MV-4-11 (cell line): ENCODE data around the gene KIF26A.

Experiments used
- DNase-seq: peaks from one replicate; lab custom pipeline; 2025; lab: John Stamatoyannopoulos, UW

Gene KIF26A

DNA sequence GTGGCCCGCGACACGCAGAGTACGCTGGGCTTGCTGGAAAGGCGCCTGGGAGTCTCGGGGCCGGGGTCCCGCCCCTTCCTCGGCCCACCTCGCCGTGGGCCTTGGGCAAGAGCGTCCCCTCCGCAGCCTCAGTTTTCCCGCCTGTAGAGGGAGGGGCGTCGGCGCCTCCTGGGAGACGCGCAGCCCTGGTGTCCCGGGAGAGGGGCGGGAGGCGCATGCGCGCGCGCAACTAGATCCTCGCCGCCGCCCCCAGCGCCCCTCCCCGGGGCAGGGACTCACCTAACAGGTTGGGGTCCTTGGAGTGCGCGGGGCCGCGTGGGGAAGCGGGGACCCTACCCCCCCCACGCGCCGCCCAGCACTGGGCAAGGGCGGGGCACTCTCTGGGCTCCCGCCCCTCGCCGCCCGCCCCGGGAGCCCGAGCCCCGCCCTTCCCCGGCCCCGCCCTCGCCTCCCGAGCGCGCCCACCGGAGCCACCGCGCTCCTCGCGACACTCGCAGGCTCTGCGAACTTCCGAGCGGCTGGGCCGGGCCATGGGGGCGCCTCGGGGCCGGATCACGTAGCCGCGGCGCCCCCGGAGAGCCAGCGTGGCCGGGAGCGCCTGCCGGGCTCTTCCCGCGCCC lies at the start of gene KIF26A:
Gene KIF26A (plus strand): TSS at position 490 of the 620 bp plus-strand sequence. CDS start 136 bp downstream, outside the sequence.
- DNase-seq: no peak

DNA sequence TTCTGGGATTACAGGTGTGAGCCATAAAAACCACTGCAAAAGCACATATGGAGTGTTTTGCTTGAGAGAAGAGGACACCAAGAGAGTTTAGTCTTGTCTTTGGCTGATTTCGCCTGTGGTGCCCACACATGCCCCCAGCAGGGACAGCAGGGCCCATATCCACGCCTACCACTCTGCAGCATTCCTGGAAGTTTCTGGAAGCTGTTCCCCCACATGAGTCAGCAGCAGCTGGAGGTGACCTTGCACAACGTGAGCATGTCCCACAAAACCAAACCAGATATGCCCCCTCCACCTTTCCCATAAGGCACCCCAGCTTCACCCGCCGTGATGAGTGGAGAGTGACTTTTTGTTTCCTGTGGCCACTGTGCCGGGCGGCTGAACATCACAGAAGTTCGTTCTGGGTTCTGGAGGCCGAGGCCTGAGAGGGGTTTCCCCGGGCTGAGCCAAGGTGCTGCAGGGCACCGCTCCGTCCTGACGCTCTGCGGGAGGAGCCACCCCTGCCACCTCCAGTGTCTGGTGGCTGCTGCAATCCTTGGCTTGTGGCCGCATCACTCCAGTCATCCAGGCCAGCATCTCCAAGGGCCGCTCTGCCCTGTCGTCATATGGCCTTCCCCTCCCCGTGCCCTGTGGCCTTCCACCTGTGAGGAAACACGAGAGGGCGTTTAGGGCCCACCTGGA lies 48.2 kb upstream of the KIF26A start:
- DNase-seq: no peak

DNA sequence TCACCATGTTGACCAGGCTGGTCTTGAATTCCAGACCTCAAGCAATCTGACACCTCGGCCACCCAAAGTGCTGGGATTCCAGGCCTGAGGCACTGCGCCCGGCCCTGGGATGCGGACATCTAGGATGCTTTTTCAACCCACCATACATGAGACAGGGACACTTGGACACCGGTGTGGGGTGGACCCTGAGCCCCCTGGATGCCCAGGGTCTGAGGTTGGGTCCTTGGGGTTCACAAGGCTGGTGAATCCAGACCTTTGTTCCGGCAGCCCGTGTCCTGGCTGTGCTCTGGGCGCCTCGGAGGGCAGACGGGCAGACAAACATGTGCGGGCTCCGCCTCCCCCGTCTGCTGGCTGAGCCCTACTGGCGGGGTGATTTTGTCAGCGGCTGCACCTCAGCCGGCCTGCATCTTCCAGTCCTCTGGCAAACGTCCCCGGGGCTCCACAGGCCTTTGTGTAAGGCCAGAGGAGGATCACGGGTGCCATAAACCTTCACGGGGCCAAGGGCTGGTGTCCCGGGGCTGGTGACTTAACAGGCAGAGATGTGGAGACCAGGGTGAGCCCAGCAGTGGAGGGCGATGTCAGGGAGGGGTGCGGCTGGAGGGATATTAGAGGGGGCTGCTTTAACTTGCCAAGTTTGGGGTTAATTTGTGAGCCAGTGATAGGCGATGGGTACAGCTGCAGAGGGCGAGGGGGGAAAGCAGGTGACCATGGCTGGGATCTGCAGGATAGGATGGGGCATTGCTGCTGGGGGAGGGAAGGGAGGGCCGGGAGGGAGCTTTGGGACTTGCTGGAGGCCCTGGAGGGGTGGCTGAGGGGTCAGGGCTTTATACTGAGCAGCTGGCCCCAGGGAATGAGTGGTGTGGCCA lies 47.1 kb upstream of the KIF26A start:
- no peak for DNase-seq

DNA sequence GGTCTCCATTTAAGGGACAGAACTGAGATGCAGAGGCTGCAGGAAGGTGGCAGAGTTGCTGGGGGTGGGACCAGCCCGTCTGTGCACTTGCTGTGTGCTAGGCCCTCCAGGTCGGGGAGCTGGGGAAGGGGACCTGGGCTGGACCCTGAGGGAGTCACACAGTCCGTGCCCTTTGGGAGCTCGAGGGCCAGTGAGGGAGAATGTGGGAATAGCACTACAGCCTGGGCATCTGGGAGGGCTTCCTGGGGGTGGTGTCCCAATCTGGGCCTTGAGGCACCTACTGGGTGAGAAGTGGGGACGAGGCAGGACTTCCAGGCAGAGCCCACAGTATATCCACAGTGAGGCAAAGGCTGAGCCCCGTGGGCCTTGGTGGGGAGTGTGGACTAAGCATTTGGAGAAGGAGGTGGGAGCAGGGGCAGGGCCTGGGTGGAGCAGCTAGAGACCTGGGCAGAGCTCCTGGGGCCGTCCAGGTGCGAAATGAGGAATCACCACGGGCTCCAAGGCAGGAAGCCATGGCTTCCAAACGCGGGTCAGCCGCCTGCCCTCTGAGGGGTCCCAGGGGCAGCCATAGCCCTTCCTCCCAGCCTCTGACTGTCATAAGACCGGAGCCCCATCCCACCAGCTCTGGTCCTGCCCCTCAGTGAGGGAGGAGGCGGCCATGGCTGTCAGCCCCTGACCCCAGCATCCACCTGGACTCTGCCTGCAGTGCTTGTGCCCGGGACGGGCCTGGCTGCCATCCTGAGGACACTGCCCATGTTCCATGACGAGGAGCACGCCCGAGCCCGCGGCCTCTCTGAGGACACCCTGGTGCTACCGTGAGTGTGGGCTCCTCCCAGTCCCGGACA lies 46.2 kb upstream of the KIF26A start:
- DNase-seq: no peak

DNA sequence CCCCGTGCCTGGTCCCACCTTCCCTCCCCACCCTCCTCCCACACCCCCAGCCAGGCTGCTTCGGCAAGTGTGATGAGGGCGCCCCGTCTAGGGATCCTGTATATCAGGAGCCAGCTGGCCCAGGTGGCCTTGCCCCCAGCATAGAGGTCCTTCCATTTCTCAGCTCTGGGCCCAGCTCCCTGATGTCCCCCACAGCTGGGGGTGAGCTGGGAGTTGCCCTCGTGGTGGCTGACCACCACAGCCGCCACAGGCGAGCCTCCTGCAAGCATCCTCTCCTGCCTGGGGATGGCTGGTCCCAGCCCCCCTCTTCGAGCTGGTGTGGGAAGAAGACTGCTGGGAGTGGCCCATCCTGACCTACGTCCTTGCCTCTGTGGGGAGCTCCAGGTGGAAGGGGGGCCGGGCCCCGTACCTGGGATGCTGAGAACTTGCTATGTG lies 45.4 kb upstream of the KIF26A start:
- no peak for DNase-seq

DNA sequence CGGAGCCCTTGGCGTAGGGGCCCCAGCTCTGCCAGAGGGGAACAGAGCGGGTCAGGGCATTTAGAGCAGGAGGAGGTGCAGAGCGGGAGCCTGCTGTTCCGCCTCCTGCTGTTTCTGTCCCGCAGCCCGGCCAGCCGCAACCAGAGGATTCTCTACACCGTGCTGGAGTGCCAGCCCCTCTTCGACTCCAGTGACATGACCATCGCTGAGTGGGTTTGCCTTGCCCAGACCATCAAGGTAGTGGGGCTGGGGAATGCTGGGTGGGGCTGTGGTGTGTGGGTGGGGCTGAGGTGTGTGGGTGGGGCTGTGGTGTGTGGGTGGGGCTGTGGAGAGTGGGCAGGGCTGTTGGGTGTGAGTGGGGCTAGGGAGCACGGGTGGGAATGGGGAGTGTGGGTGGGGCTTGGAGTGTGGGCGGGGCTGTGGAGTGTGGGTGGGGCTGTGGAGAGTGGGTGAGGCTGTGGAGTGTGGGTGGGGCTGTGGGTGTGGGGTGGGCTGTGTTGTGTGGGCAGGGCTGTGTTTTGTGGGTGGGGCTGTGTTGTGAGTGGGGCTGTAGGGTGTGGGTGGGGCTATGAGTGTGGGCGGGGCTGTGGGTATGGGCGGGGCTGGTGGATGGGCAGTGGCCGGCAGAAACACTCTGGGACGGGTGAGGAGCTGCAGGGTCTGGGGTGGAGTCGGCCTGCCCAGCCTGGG lies 44.9 kb upstream of the KIF26A start:
- no peak for DNase-seq

DNA sequence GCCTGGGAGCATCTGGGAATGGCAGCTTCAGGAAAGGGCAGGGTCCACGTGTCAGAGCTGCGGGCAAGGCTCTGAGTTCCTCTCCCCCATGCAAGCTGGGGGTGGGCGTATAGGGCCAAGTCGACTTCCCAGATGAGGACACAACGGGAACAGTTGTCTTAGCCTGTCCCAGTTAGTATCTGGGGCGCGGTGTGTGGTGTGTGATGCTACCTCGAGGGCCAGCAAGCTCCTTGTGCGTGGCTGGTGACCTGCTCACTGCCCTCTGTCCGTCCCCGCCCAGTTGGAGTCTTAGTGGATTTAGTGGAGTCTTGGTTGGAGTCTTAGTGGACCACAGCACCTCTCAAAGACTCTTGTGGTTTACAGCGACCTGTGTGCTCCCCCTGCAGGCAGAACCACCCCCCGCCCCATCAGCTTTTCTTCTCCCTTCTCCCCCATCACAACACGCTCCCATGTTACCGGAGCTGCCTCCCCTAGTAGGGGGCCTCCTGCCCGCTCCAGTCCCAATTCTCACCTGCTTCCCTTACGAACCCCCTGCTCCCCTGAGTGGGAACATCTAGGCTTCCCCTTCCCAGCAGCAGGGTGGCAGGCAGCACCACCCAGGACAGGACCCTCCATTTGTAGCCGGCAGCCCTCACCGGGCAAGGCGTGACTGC lies 44.2 kb upstream of the KIF26A start:
- DNase-seq: no peak

DNA sequence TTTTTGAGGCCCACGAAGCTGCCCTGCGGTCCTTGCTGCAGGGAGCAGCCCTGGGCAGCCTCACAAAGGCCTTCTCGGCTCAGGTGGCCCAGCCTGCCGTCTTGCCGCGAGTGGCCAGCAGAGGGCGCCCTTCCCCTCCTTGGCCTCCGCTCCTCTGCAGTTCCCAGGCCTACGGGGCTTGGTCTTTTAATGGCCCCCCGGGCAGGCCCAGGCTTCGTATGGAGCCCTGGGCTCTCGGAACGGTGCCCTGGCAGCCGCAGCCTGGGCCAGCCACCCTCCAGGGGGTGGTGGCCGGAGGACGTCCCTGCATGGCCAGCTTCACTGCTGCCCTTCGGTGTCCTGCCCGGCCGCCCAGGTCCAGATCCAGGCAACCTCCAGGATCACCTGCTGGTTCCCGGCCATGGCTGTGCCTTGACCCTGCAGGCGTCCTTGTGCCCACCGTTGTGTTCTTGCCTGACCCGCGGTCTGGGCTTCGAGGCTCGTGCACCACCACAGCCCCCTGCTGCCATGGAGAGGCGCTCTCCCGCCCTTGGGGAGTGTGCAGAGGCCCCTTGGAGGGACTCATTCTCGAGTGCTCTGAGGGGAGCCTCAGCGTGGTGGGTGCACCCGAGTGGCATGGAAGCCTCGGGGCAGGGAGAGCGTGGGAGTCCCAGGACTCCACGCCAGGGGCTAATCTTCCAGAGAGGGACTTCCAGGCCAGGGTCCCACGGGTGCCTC lies 43.5 kb upstream of the KIF26A start:
- peak; percentile 21 for DNase-seq

DNA sequence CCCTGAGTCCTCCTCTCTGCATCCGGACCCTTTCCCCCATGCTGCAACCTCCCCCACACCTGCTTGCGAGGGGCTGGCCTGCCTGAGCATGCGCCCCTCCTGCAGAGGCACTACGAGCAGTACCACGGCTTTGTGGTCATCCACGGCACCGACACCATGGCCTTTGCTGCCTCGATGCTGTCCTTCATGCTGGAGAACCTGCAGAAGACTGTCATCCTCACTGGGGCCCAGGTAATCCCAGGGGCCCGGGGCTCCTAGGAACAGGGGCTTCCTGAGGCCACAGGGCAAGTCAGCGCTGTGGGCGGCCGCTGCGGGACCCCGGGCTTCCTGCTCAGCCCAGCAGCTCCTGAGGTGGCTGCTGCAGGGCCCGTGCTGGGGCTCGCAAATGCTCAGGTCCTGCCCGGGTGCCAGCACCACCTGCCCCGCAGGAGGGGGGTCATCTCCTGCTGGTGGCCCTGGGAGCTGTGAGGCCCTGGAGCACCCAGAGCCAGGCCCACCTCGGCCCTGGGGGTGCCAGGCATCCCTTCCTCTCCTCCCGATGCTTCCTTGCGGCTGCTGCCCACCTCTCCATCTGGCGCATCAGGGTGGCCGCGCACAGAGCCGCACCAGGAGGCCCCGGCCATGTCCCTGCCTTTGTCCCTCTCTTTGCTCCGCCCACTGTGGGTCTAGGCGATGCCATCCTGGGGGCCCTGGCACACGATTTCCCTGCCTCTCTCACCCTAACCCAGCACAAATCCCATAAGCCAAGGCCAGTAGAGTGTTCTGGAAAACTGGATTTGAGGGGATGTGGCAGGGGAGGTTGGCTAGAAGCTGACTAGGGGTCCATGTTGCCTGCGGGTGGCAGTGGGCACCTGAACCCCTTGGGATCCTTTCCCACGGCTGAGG lies 42.7 kb upstream of the KIF26A start:
- no peak for DNase-seq

DNA sequence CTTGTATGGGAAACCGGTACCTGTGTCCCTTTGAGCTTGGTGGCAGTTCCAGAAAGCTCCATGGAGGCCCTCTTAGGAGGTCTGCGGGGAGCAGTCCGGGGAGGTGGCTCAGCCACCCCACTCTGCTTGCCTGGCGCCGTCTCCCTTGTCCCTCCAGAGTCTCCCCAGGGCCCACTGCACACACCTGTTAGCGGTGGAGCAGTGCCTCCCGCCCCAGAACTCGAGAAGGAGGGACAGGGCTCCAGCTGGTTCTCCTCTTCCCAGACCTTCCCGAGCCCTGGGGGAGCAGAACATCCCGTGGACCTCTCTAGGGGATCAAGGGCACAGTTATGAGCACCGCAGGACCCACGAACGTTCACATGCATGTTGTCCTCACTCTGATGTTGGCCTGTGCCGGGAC lies 42.1 kb upstream of the KIF26A start:
- DNase-seq: no peak

DNA sequence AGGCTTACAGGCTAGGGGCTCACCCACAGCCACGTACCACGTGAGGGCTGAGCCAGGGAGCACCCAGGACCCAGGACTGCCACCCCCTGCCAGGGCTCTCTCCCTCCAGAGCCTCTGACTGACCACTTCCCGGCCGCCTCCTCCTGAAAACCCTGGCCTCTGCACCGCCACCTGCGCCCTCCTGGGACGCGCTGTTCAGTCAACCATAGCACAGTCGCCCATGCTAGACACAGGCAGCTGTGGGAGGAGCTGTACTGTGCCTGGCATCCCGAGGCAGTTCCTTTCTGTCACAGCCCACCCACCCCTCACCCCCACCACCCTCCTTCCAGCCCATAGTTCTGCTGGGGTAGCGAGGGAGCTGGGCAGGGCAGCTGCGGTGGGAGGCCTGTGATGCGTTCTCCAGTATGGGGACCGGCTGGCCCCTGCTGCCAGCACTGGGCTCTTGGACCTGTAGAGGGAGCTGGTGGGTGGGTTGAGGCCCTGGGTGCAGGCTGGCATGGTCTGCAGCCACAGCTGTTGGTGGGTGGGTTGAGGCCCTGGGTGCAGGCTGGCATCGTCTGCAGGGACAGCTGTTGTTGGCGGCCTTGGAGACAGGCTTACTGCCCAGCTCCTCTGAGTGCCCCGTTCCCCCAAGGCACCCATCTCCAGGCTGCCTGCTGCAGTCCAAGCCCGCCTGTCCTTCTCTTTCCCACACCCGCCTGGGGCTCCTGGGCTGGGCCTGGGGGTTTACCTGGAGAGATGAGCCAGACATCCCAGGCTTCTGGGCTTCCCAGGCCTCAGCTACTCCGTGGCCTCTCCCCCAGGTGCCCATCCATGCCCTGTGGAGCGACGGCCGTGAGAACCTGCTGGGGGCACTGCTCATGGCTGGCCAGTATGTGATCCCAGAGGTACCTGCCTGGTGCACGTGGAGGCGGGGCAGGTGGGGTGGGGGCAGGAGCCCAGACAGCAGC lies 41.4 kb upstream of the KIF26A start:
- DNase-seq: no peak

DNA sequence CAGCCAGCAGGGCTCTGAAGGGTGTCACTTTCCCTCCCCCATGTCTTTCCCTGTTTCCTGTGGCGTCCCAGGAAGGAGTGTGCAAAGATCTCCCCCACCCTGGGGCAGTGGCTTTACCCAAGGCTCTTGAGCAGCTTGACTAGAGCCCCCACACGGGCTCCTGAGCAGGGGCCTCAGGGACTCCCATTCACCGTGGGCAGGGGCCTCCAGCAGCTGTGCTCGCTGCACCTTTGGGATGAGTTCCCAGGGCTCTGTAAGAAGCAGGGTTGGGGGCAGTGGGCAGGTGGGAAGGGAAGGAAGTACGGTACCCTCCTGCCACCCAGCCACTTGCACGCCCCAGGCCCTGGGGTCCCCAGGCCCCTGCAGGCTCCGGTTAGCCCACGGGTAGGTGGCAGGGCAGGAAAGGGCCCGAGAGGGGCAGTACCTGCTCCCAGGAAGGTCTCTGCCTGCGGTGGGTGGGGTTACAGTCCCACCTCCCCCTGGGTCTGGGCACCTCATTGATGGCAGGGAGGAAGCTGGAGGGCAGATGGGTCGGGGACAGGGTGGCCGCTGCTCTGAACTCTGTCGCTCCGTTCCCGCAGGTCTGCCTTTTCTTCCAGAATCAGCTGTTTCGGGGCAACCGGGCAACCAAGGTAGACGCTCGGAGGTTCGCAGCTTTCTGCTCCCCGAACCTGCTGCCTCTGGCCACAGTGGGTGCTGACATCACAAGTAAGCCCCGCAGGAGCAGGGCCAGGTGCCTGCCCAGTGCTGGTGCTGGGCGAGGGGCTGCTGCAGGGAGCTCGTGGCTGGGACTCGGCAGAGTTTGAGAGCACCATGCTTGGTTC lies 39.9 kb upstream of the KIF26A start:
- no peak for DNase-seq

DNA sequence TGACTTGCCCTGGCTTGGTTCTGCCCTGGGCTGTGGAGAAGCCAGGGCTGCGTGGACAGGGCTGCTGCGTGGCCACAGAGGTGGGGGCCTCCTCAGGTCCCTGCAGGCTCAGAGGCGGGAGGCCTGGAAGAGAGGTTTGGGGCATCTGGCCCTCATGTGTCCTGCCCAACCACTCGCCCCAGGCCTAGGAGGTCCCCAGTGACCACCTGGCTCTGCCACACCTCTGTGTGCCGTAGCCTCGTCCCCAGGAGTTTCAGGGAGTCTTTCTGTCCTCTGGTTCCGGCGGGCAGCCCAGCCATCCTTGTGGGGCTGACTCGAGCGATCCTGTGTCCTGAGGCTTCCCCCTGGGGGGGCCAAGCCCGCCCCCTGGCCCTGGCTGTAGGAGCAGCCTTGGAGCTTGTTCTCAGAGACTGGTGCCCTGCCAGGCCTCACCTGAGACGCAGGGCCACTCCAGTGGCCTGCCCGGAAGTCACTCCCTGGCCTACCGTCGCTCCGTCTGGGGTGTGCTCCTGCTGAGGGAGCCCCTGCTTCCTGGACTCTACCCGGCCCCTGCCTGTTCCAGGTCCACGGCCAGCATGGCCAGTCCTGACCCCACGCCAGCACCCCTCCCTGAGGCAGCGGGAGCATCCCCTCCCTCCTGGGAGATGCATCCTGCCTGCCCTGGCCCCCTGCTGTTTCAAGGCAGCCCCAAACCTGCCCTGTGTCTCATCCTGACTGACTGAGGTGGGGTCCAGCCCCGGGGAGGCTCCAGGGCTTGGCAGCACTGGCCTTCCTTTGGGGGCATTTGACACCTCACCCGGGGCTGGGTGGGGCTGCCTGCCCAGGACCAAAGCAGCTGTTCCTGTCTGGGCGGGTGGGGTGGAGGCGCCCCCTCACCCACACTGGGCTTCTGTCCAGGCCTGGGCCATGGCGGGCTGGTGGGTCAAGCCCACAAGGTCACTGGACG lies 39.0 kb upstream of the KIF26A start:
- no peak for DNase-seq

DNA sequence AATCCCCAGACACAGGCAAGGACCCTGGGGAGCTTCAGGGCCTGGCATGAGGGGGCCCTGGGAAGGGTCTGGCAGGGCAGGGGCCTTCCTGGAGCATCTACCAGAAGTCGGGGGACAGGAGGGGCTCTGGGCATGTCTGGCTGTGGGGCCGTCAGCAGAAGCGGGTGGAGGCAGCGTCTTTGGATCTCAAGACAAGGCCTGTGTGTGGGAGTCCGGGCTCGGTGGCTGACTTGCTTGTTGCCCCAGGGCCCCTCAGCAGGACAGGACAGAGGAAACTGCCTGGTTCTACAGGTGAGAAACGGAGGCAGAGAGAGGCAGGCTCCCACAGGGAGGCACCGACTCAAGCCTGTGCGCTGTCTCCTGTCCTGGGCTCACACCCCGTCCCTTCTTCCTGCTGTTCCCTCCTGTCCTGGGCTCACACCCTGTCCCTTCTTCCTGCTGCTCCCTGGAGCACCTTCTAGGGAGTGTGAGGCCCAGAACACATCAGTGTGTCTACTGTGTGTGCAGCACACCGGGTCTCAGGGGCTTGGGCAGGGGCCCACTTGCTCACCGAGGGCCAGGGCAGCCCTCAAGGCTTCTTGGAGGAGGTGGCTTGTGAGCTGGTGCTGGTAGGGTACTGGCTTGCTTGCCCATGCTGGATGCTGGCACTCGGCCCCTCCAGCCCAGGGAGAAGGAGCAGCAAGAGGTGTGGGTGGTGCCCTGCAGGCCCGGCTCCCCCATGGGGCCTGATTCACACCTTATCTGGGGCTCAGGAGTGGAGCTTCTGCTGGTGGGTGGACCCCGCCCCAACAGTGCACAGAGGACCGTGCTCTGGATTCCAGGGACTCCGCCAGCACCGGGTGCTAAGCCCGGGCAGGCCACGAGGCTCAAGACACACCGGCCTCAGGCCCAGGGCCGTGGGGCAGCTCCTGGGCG lies 38.0 kb upstream of the KIF26A start:
- DNase-seq: no peak

DNA sequence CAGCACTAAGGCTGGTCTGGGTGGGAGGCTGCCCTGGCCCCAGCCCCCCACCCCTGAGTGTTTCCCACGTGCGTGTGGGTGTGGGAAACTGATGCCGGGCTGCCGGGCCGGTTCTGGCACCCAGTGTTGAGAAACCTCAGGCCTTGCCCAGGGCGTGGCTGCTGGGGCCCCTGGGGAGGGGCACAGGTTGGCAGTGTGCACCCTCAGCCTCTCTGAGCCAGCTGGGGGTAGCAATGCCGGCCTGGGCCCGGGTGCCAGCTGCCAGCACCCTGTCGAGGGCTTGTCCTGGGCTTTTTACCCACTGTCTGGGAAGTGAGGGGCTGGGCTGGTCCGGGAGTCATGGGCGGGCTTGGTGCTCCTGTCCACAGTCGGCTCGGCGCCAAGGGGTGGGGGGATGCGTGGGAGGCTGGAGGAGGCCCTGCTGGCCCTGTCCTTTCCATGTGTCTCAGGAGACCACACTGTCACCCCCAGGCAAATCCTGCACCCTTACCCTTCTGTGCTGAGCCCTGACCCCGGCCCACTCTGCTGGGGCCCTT lies 37.2 kb upstream of the KIF26A start:
- no peak for DNase-seq
